Smooth muscle cell (in vitro differentiated cells): ENCODE data around the gene ITM2C. TPM values are rescaled to one million over a fixed set of nuclear protein-coding genes. Genes with fewer than 3 reads are reported as not detected.

Source experiments
- DNase-seq: peaks from one replicate; lab custom pipeline; 2025; ENCODE audit not compliant: unreplicated experiment; lab: John Stamatoyannopoulos, UW
- H2AFZ ChIP-seq: fragments of 200-600 bp; sonication (generic); 2 replicates; pipeline ENCODE4 v1.6.0; 2016; ENCODE audit warnings: antibody characterized with exemption, low read depth, mild to moderate bottlenecking
- H3F3A ChIP-seq: fragments of 200-600 bp; sonication (generic); 2 replicates; pipeline ENCODE4 v1.6.0; 2017; ENCODE audit warnings: antibody characterized with exemption, low read depth
- H3K27ac ChIP-seq: fragments of 200-600 bp; sonication (generic); 2 replicates; pipeline ENCODE4 v1.5.1; 2016; ENCODE audit warnings: low read depth, mild to moderate bottlenecking
- H3K27me3 ChIP-seq: fragments of 200-600 bp; sonication (generic); 2 replicates; pipeline ENCODE4 v1.6.1; 2016; ENCODE audit warnings: low read depth, mild to moderate bottlenecking
- H3K36me3 ChIP-seq: fragments of 200-600 bp; sonication (generic); 2 replicates; pipeline ENCODE4 v1.5.1; 2016; ENCODE audit warnings: low read depth
- H3K4me1 ChIP-seq: fragments of 200-600 bp; sonication (generic); 2 replicates; pipeline ENCODE4 v1.5.1; 2016; ENCODE audit warnings: low read depth
- H3K4me2 ChIP-seq: fragments of 200-600 bp; sonication (generic); 2 replicates; pipeline ENCODE4 v1.6.0; 2016; ENCODE audit warnings: mild to moderate bottlenecking
- H3K4me3 ChIP-seq: fragments of 200-600 bp; sonication (generic); 2 replicates; pipeline ENCODE4 v1.5.1; 2016; ENCODE audit warnings: mild to moderate bottlenecking
- H3K79me2 ChIP-seq: fragments of 200-600 bp; sonication (generic); 2 replicates; pipeline ENCODE4 v1.6.0; 2016; ENCODE audit warnings: low read depth, mild to moderate bottlenecking
- H3K9ac ChIP-seq: fragments of 200-600 bp; sonication (generic); 2 replicates; pipeline ENCODE4 v1.6.0; 2016; ENCODE audit warnings: low read depth
- H3K9me3 ChIP-seq: fragments of 200-600 bp; sonication (generic); replicated peaks from 2 replicates; pipeline ENCODE4 v1.5.1; 2016; ENCODE audit warnings: low read depth
- H4K20me1 ChIP-seq: fragments of 200-600 bp; sonication (generic); 2 replicates; pipeline ENCODE4 v1.6.0; 2016; ENCODE audit warnings: low read depth
- WGBS: methylation state at CpG from one replicate; pipeline ENCODE4 v1.1.7; 2016; ENCODE audit warnings: low lambda C conversion rate; 5-methylcytosine and 5-hydroxymethylcytosine counted together
- polyA plus RNA-seq: library from polyadenylated mRNA; unstranded; fragments of >200 nt; fragmentation: Nextera tagmentation; extraction: Ambion mirVana; gene quantifications from 2 replicates; pipeline ENCODE4 v1.2.1, GENCODE V29; 2016
- total RNA-seq: library from RNA; depleted of rRNA; stranded (reverse); fragments of >200 nt; gene quantifications from 2 replicates; pipeline ENCODE4 v1.2.3, GENCODE V29; 2014
- TF ChIP-seq, protein P1 (sequence below): fragments of 200-600 bp; sonication (generic); IDR thresholded peaks from 2 replicates; pipeline ENCODE4 v1.5.1; 2017; ENCODE audit warnings: borderline replicate concordance, mild to moderate bottlenecking, antibody characterized with exemption; ENCODE audit not compliant: insufficient read depth, poor library complexity, severe bottlenecking

ITM2C gene
- total and polyA plus RNA-seq, 2 experiments from 2014 or later, result 344 to 600 TPM

DNA sequence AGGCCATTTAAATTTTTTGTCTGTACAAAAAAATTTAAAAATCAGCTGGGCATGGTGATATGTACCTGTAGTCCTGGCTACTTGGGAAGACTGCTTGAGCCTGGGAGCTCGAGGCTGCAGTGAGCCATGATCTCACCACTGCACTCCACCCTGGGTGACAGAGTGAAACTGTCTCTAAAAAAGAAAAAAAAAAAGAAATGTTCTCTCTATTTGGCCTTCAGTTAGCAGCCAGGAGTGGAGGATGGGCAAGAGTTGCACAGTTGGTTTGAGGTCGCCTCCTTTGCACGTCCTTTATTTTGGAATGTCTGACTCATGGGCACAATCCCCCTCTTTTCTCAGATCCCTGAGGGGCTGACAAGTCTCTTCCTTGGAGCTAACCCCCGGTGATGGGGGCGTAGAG lies 26.3 kb downstream of the ITM2C start:
- Histone ChIP-seq H4K20me1 (no peaks in the 10 kb centered on the region), H3K4me3 (no peak overlapping the region), H3F3A (no peaks in the 10 kb centered on the region), H3K27ac (no peak overlapping the region), H3K27me3 (no peaks in the 10 kb centered on the region), H3K79me2 (no peaks in the 10 kb centered on the region), H3K4me1 (peaks cover 1% of the 10 kb centered on the region), H3K4me2 (no peak overlapping the region), H3K9ac (no peak overlapping the region), H3K36me3 (no peaks in the 10 kb centered on the region), H2AFZ (no peak overlapping the region), H3K9me3 (no peaks in the 10 kb centered on the region)
- DNase-seq, result no peak
- TF ChIP-seq, protein P1, sequence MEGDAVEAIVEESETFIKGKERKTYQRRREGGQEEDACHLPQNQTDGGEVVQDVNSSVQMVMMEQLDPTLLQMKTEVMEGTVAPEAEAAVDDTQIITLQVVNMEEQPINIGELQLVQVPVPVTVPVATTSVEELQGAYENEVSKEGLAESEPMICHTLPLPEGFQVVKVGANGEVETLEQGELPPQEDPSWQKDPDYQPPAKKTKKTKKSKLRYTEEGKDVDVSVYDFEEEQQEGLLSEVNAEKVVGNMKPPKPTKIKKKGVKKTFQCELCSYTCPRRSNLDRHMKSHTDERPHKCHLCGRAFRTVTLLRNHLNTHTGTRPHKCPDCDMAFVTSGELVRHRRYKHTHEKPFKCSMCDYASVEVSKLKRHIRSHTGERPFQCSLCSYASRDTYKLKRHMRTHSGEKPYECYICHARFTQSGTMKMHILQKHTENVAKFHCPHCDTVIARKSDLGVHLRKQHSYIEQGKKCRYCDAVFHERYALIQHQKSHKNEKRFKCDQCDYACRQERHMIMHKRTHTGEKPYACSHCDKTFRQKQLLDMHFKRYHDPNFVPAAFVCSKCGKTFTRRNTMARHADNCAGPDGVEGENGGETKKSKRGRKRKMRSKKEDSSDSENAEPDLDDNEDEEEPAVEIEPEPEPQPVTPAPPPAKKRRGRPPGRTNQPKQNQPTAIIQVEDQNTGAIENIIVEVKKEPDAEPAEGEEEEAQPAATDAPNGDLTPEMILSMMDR, result no peak
- 41% methylated on average over 5 of the region's 5 CpGs for WGBS

- DNase-seq, result no peak
- Histone ChIP-seq H2AFZ (no peak overlapping the region), H4K20me1 (no peaks in the 10 kb centered on the region), H3K4me2 (no peak overlapping the region), H3K4me3 (no peak overlapping the region), H3K27me3 (no peaks in the 10 kb centered on the region), H3K79me2 (no peaks in the 10 kb centered on the region), H3K9me3 (no peaks in the 10 kb centered on the region), H3K27ac (no peak overlapping the region), H3K9ac (no peak overlapping the region), H3K36me3 (no peaks in the 10 kb centered on the region), H3K4me1 (no peaks in the 10 kb centered on the region), H3F3A (no peaks in the 10 kb centered on the region)
- TF ChIP-seq, protein P1, result no peak
- 82% methylated on average over 6 of the region's 6 CpGs for WGBS
Observed at GRCh38 chr2:230891509-230891908, 26.8 kb downstream of the ITM2C start.

DNA sequence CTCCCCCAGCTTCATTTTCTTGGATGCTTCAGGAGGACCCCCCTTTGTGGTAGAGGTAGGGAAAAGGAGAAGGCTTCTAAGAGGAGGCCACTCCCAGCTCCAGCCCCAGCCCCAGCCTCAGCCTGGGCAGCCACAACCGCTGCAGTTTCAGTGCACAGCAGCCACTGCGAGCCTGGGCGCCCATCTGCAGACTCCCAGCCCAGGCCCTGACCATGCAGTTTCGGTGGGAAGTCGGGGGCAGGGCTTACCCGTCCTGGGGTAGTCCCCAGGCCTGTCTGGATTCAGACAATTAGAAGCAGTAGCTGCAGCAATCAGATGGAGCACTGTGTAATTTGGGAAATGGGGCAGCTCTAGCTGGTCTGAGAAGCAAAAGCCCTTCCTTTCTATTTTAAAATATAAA lies 28.6 kb downstream of the ITM2C start:
- Histone ChIP-seq H3F3A (no peaks in the 10 kb centered on the region), H3K79me2 (no peaks in the 10 kb centered on the region), H4K20me1 (no peaks in the 10 kb centered on the region), H3K4me1 (no peaks in the 10 kb centered on the region), H3K4me2 (no peak overlapping the region), H3K36me3 (no peaks in the 10 kb centered on the region), H3K27ac (no peak overlapping the region), H3K9me3 (no peaks in the 10 kb centered on the region), H2AFZ (no peak overlapping the region), H3K9ac (no peak overlapping the region), H3K27me3 (no peaks in the 10 kb centered on the region), H3K4me3 (no peak overlapping the region)
- WGBS, result 32% methylated on average over 6 of the region's 6 CpGs
- TF ChIP-seq, protein P1, result no peak
- no peak for DNase-seq

DNA sequence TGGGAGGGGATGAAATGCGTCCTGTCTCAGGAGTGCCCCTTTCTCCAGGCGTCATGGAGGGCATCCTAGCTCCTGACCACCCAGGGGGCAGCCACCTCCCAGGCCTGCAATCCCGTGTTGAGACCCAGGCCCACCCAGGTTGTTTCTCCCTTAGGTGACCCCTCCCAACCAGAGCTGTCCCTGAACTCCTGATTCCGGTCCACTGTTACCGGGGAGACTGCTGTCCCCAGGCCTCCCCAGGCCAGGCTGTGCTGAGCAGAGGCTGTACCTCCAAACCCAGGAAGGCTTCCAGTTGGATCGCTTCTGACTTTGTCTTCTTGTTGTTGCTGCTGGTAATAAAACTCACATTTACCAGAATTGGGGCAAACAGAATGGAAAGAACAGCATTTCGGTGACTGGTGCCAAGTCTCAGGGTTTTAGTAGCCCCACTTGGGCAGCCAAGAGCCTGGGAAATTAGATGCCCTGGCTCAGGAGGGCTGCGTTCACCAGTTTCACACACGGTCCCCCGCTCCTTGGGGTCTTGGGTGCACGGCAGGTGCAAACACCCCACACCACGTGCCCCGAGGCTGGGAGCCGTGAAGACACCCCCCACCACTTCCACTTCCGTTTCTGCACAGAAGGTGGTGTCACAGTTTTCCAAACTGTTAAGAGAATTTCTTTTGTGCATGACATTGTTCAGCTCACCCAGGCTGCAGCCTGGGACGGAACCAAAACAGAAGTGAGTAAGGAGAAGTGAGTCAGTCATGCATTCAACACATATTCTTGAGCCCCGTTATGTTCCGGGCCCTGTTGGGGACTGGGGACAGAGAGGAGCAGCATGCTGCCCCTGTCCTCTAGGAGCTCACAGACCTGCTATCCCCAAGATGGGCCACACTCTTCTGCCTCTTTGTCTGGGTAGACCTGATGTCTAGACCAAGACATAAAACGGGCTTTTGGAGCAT lies 29.4 kb downstream of the ITM2C start:
- H3K36me3 ChIP-seq, result no peaks in the 10 kb centered on the region
- no peaks in the 10 kb centered on the region for H3F3A ChIP-seq
- no peak overlapping the region for H2AFZ ChIP-seq
- no peak overlapping the region for H3K4me3 ChIP-seq
- H4K20me1 ChIP-seq, result no peaks in the 10 kb centered on the region
- H3K9ac ChIP-seq, result no peak overlapping the region
- WGBS, result 88% methylated on average over 19 of the region's 19 CpGs
- no peaks in the 10 kb centered on the region for H3K9me3 ChIP-seq
- H3K27me3 ChIP-seq, result peaks cover 5% of the 10 kb centered on the region
- DNase-seq, result no peak
- no peaks in the 10 kb centered on the region for H3K4me1 ChIP-seq
- no peak overlapping the region for H3K4me2 ChIP-seq
- no peaks in the 10 kb centered on the region for H3K79me2 ChIP-seq
- H3K27ac ChIP-seq, result no peak overlapping the region
- TF ChIP-seq, protein P1, result no peak
